K562 (cell line): Measurements from ENCODE around the gene FREM3. TPM values are rescaled to one million over a fixed set of nuclear protein-coding genes. Genes with fewer than 3 reads are reported as not detected.
A peak's percentile ranks its signal among the peaks of the same experiment; 100 is the strongest.

Experiments used
- ATAC-seq: fragments of 200-7000 bp; cut with Tn5 transposase; 3 replicates; pipeline ENCODE4 v1.9.1; 2020; ENCODE audit warnings: moderate library complexity
- BruUV-seq: library from RNA; stranded (reverse); fragments of 400-500 nt; replicated peaks from 2 replicates; lab custom pipeline; 2021; lab: Mats Ljungman, UMichigan
- CTCF ChIA-PET: fragments of 300-600 bp; formaldehyde crosslinking; extraction: SDS; loops from one replicate; lab custom pipeline; 2021; ENCODE audit warnings: low intra/inter-chr PET ratio; lab: Yijun Ruan, JAX
- POLR2A ChIA-PET: fragments of 300-600, 350-650 bp; sonication (Branson Sonifier 250); formaldehyde crosslinking; extraction: SDS; loops from one replicate; lab custom pipeline; 2021; ENCODE audit warnings: antibody characterized with exemption, inconsistent platforms; lab: Yijun Ruan, JAX
- DNase-seq, 4 experiments: peaks; one replicate each; pipeline versions ENCODE4 v3.0.0 to v3.0.0-alpha.2; 2011 to 2018; ENCODE audit warnings: low spot score in 3 of 4, mixed read lengths in 3 of 4; ENCODE audit errors: extremely low read depth in 1 of 4
- FAIRE-seq: peaks from 2 replicates; lab custom pipeline; 2011; peaks lifted over from hg19 to GRCh38; lab: Jason Lieb, UNC
- H2AFZ ChIP-seq: 2 replicates; pipeline ENCODE4 v1.6.0; 2011; ENCODE audit warnings: low read depth, low read length, control low read depth, inconsistent platforms
- H3K27ac ChIP-seq: fragments of 200-600 bp; 3 replicates; pipeline ENCODE4 v1.8.0; 2011; ENCODE audit warnings: low read depth, mild to moderate bottlenecking, control low read depth, inconsistent platforms, low read length, moderate library complexity, mixed read lengths; ENCODE audit errors: extremely low read depth
- H3K27me3 ChIP-seq, 2 experiments: fragments of 300-600 bp in 1 of 2; 2 replicates in 1 of 2; 3 replicates in 1 of 2; pipeline versions ENCODE4 v1.6.0 to v1.8.0; 2011; ENCODE audit warnings: inconsistent platforms in 2 of 2, low read length in 2 of 2, mild to moderate bottlenecking in 1 of 2, mixed read lengths in 1 of 2, moderate library complexity in 1 of 2; ENCODE audit not compliant: control insufficient read depth in 2 of 2, insufficient read depth in 2 of 2
- H3K36me3 ChIP-seq: fragments of 300-600 bp; 3 replicates; pipeline ENCODE4 v1.8.0; 2011; ENCODE audit warnings: mild to moderate bottlenecking, low read length, inconsistent platforms; ENCODE audit not compliant: control insufficient read depth, insufficient read depth
- H3K4me1 ChIP-seq, 2 experiments: fragments of 200-600 bp in 1 of 2; replicated peaks in 1 of 2; 2 replicates in 1 of 2; 3 replicates in 1 of 2; pipeline versions ENCODE4 v1.5.1 to v1.8.0; 2011; ENCODE audit warnings: inconsistent platforms in 2 of 2, low read length in 2 of 2, mild to moderate bottlenecking in 1 of 2, mixed read lengths in 1 of 2, moderate library complexity in 1 of 2; ENCODE audit not compliant: control insufficient read depth in 2 of 2, insufficient read depth in 2 of 2
- H3K4me2 ChIP-seq: 2 replicates; pipeline ENCODE4 v1.6.1; 2011; ENCODE audit warnings: low read length, control low read depth, inconsistent platforms, mixed read lengths; ENCODE audit not compliant: insufficient read depth
- H3K4me3 ChIP-seq: fragments of 200-600 bp; sonication (generic), shearing (Covaris generic); 2 replicates; pipeline ENCODE4 v1.5.1; 2016; ENCODE audit warnings: control low read depth, inconsistent platforms
- H3K79me2 ChIP-seq: fragments of 200-600 bp; 3 replicates; pipeline ENCODE4 v1.8.0; 2011; ENCODE audit warnings: low read length, inconsistent platforms; ENCODE audit not compliant: control insufficient read depth, insufficient read depth
- H3K9ac ChIP-seq, 2 experiments: 2 replicates each; pipeline versions ENCODE4 v1.6.0 to v1.6.1; 2011; ENCODE audit warnings: low read depth in 2 of 2, low read length in 2 of 2, control low read depth in 1 of 2, inconsistent platforms in 1 of 2, mild to moderate bottlenecking in 1 of 2, mixed read lengths in 1 of 2; ENCODE audit not compliant: insufficient read depth in 1 of 2
- H3K9me1 ChIP-seq: one replicate; pipeline ENCODE4 v1.6.0; 2011; ENCODE audit warnings: inconsistent platforms, mild to moderate bottlenecking, low read length, moderate library complexity; ENCODE audit not compliant: control insufficient read depth, insufficient read depth
- H3K9me3 ChIP-seq: replicated peaks from 2 replicates; pipeline ENCODE4 v1.5.1; 2011; ENCODE audit warnings: low read depth, low read length, inconsistent platforms; ENCODE audit not compliant: control insufficient read depth, insufficient read depth
- H4K20me1 ChIP-seq: replicated peaks from 2 replicates; pipeline ENCODE4 v1.6.1; 2011; ENCODE audit warnings: low read length, inconsistent platforms, mixed read lengths; ENCODE audit not compliant: control insufficient read depth, insufficient read depth
- CREBBP ChIP-seq: IDR thresholded peaks from one replicate; pipeline ENCODE4 v1.6.1; 2012; ENCODE audit warnings: low read depth, mild to moderate bottlenecking, control low read depth, inconsistent platforms, low read length
- CTCF ChIP-seq, 3 experiments: IDR thresholded peaks in 2 of 3; conservative IDR thresholded peaks in 1 of 3; 2 replicates each; pipeline ENCODE4 v1.5.1; 2011 to 2012; ENCODE audit warnings: low read length in 3 of 3, mild to moderate bottlenecking in 3 of 3, control low read depth in 2 of 3, improper control_type of control experiment in 1 of 3, inconsistent platforms in 1 of 3, low read depth in 1 of 3, mixed read lengths in 1 of 3, moderate library complexity in 1 of 3; ENCODE audit not compliant: insufficient read depth in 2 of 3
- EHMT2 ChIP-seq: fragments of 450-650 bp; IDR thresholded peaks from 2 replicates; pipeline ENCODE4 v1.6.1; 2018; ENCODE audit warnings: antibody characterized with exemption
- MCM5 ChIP-seq: fragments of 450-650 bp; IDR thresholded peaks from 2 replicates; pipeline ENCODE4 v1.6.1; 2016; ENCODE audit warnings: low read depth
- MEF2A ChIP-seq: IDR thresholded peaks from 2 replicates; pipeline ENCODE4 v1.6.1; 2011; ENCODE audit warnings: low read depth, mild to moderate bottlenecking, low read length, moderate library complexity; ENCODE audit not compliant: control insufficient read depth
- MXI1 ChIP-seq: IDR thresholded peaks from 2 replicates; pipeline ENCODE4 v1.6.1; 2011; ENCODE audit warnings: low read depth, mild to moderate bottlenecking, improper control_type of control experiment, low read length
- PRMT5 ChIP-seq: sonication (generic); formaldehyde crosslinking; IDR thresholded peaks from 2 replicates; pipeline ENCODE4 v1.5.0; 2020; ENCODE audit warnings: missing genetic modification reagents
- RAD21 ChIP-seq, 2 experiments: fragments of 250-450 bp in 1 of 2; fragments of 450-650 bp in 1 of 2; sonication (Bioruptor Pico) in 1 of 2; formaldehyde crosslinking in 1 of 2; IDR thresholded peaks in 1 of 2; conservative IDR thresholded peaks in 1 of 2; 2 replicates each; pipeline versions ENCODE4 v1.4.0 to v1.8.0; 2020 to 2022; ENCODE audit warnings: mild to moderate bottlenecking in 2 of 2, moderate library complexity in 1 of 2
- SMC3 ChIP-seq: conservative IDR thresholded peaks from 2 replicates; pipeline ENCODE4 v1.6.1; 2011; ENCODE audit warnings: low read depth, low read length, improper control_type of control experiment; ENCODE audit not compliant: insufficient read depth
- ZNF318 ChIP-seq, 2 experiments: fragments of 450-650 bp; IDR thresholded peaks; 2 replicates each; pipeline ENCODE4 v1.6.1; 2016; ENCODE audit warnings: mild to moderate bottlenecking in 2 of 2, borderline replicate concordance in 1 of 2, low read depth in 1 of 2, moderate library complexity in 1 of 2
- ZSCAN32 ChIP-seq: fragments of 450-650 bp; formaldehyde crosslinking; IDR thresholded peaks from 2 replicates; pipeline ENCODE4 v1.4.0; 2020; ENCODE audit warnings: mild to moderate bottlenecking, moderate library complexity
- WGBS: fragments of 100-300 bp; shearing (Covaris generic); methylation state at CpG from one replicate; pipeline ENCODE4 v1.1.6; 2016; ENCODE audit warnings: low coverage, mixed read lengths; ENCODE audit not compliant: insufficient coverage; ENCODE audit errors: missing lambda C conversion rate; 5-methylcytosine and 5-hydroxymethylcytosine counted together
- in situ Hi-C: fragments of 300-500 bp; cut with MboI; formaldehyde crosslinking; loops from 4 replicates; pipeline ENCODE4 v1.15.0; 2018; ENCODE audit warnings: inconsistent platforms, mixed read lengths
- intact Hi-C: fragments of 100-400 bp; cut with micrococcal nuclease; formaldehyde crosslinking; loops from 2 replicates; pipeline ENCODE4 v1.14.2; 2022
- polyA plus RNA-seq, 8 experiments: library from polyadenylated mRNA; depleted of rRNA in 4 of 8; stranded (reverse) in 5 of 8; unstranded in 3 of 8; fragments of >200 nt; fragmentation: Nextera tagmentation in 2 of 8; fragmentation: Illumina TruSeq in 1 of 8; extraction: Ambion mirVana in 2 of 8; extraction: Trizol in 1 of 8; gene quantifications; 2 replicates each; pipeline versions ENCODE4 v1.2.1 to v1.2.3, GENCODE V29; 2011 to 2014; ENCODE audit warnings: inconsistent platforms in 1 of 8, missing spikeins in 1 of 8
- total RNA-seq, 7 experiments: library from RNA; depleted of rRNA in 6 of 7; stranded (reverse); fragments of >200 nt in 6 of 7; fragmentation: Illumina TruSeq in 2 of 7; extraction: Trizol in 2 of 7; gene quantifications; 2 replicates each; pipeline versions ENCODE4 v1.2.1 to v1.2.3, GENCODE V29; 2011 to 2021; ENCODE audit warnings: low replicate concordance in 1 of 7

FREM3 gene
- total and polyA plus RNA-seq, 9 of the 15 experiments (the other 6 are each of a cell fraction or from before 2014, with no cell fraction given): not detected

GRCh38 chr4:143581331-143581946, 119.0 kb downstream of the FREM3 start:
- BruUV-seq: no TSS peak
- DNase-seq (no peak), ATAC-seq (peak; percentile 69)
- WGBS: 6% methylated on average over 3 of the region's 3 CpGs
- peaks cover 3 to 26% of the 10 kb centered on the region in 2 experiments; a peak in 3 of 5 replicates for H3K27me3 ChIP-seq
- POLR2A ChIA-PET: interaction anchor here (0.7 kb wide), 1 partner anchor 10 kb away, joined by 3 read pairs; no protein-coding TSS in a partner anchor
- TF ChIP-seq CREBBP (no peak), CTCF (IDR thresholded peaks at IDR 0.05 in 2 of 3, conservative IDR thresholded peaks at IDR 0.05 in 1 of 3; ENCODE audit: insufficient read depth in 2 of 3, low read depth in 1 of 3, low read length in 3 of 3) (0 out of 6 replicates have a peak, but pooled peaks of 1 of the 3 experiments have one; percentile 13), MEF2A (no peak), ZSCAN32 (CRISPR knock-in tag) (no peak), EHMT2 (no peak), RAD21 (CRISPR knock-in tag; conservative IDR thresholded peaks at IDR 0.05 in 1 of 2, IDR thresholded peaks at IDR 0.05 in 1 of 2) (0 out of 4 replicates have a peak, but pooled peaks of 1 of the 2 experiments have one; percentile 17), MXI1 (no peak), MCM5 (no peak), ZNF318 (IDR thresholded peaks at IDR 0.05; ENCODE audit: borderline replicate concordance in 1 of 2, low read depth in 1 of 2) (no peak), SMC3 (0 out of 2 replicates have a peak, but pooled peaks have one; percentile 5), PRMT5 (CRISPR knock-in tag) (no peak)
- TF ChIP-seq, all 486 proteins: peak for 3
- Histone ChIP-seq H3K4me1 (no peaks in the 10 kb centered on the region), H3K9me1 (no peaks in the 10 kb centered on the region), H3K36me3 (no peaks in the 10 kb centered on the region), H3K4me2 (no peak overlapping the region), H4K20me1 (no peaks in the 10 kb centered on the region), H2AFZ (0 out of 2 replicates have a peak overlapping the region, but pooled peaks have one; percentile 16), H3K79me2 (no peaks in the 10 kb centered on the region), H3K9me3 (0 out of 2 replicates have a peak, but pooled peaks cover 4% of the 10 kb centered on the region), H3K27ac (no peak overlapping the region), H3K9ac (no peak overlapping the region), H3K4me3 (no peak overlapping the region)
- in situ Hi-C loops (no loop called here), intact Hi-C loops (no loop called here)
- CTCF ChIA-PET: no interaction called here
- no peak for FAIRE-seq
